HG03575 (cell line): ENCODE results near the gene YBX3.
"Not testable (repeated sequence)": the region's sequence is repeated elsewhere in the genome, so short reads cannot be mapped to it uniquely, and the experiment has no call there.

Experiments used
- ATAC-seq: cut with Tn5 transposase; IDR thresholded peaks from one replicate; pipeline ENCODE4 v1.9.1; 2021; ENCODE audit not compliant: unreplicated experiment, insufficient number of reproducible peaks, low FRiP score; ENCODE audit errors: extremely low read depth

The YBX3 gene

GRCh38 chr12:10722905-10723746 lies at the start of gene YBX3:
Gene YBX3, minus strand, starts transcription at chr12:10723323. Its CDS starts 212 bp downstream, at chr12:10723111.
- ATAC-seq, result no peak

GRCh38 chr12:10771132-10771733 lies 48.1 kb upstream of the YBX3 start:
- ATAC-seq, result no peak

- no peak for ATAC-seq
Observed at GRCh38 chr12:10759657-10760056, 36.5 kb upstream of the YBX3 start.

- ATAC-seq, result no peak
Observed at GRCh38 chr12:10756194-10756593, 33.1 kb upstream of the YBX3 start.

- no peak for ATAC-seq
Observed at GRCh38 chr12:10753059-10753458, 29.9 kb upstream of the YBX3 start.

- ATAC-seq, result no peak
Observed at GRCh38 chr12:10750385-10750727, 27.2 kb upstream of the YBX3 start.

- ATAC-seq, result no peak
Observed at GRCh38 chr12:10749700-10750384, 26.7 kb upstream of the YBX3 start.

- ATAC-seq, result no peak
Observed at GRCh38 chr12:10747730-10748129, 24.6 kb upstream of the YBX3 start.

GRCh38 chr12:10743420-10743819 lies 20.3 kb upstream of the YBX3 start:
- ATAC-seq, result not testable (repeated sequence)

- ATAC-seq, result no peak
Observed at GRCh38 chr12:10741845-10742244, 18.7 kb upstream of the YBX3 start.

GRCh38 chr12:10740182-10740581 lies 17.1 kb upstream of the YBX3 start:
- no peak for ATAC-seq

- no peak for ATAC-seq
Observed at GRCh38 chr12:10739157-10740118, 16.3 kb upstream of the YBX3 start.

GRCh38 chr12:10737249-10737648 lies 14.1 kb upstream of the YBX3 start:
- ATAC-seq, result no peak

GRCh38 chr12:10736463-10736862 lies 13.3 kb upstream of the YBX3 start:
- no peak for ATAC-seq

GRCh38 chr12:10735428-10735827 lies 12.3 kb upstream of the YBX3 start:
- ATAC-seq, result no peak

GRCh38 chr12:10732549-10732948 lies 9.4 kb upstream of the YBX3 start:
- ATAC-seq, result no peak

- no peak for ATAC-seq
Observed at GRCh38 chr12:10732066-10732465, 8.9 kb upstream of the YBX3 start.

GRCh38 chr12:10730559-10730958 lies 7.4 kb upstream of the YBX3 start:
- no peak for ATAC-seq

- no peak for ATAC-seq
Observed at GRCh38 chr12:10728091-10728490, 5.0 kb upstream of the YBX3 start.
